IPS-20b (cell line): ENCODE results near the gene RBM15B.
A peak's percentile ranks its signal among the peaks of the same experiment; 100 is the strongest.
"Not testable (repeated sequence)": the region's sequence is repeated elsewhere in the genome, so short reads cannot be mapped to it uniquely, and the experiment has no call there.

ENCODE experiments used
- H3K27ac ChIP-seq: one replicate; pipeline ENCODE4 v1.5.1; 2013; ENCODE audit warnings: low read length
- H3K27me3 ChIP-seq: 2 replicates; pipeline ENCODE4 v1.6.1; 2013; ENCODE audit warnings: mild to moderate bottlenecking, low read length, inconsistent platforms; ENCODE audit not compliant: insufficient read depth
- H3K36me3 ChIP-seq: 2 replicates; pipeline ENCODE4 v1.6.1; 2013; ENCODE audit warnings: low read depth, mild to moderate bottlenecking, inconsistent platforms, low read length, moderate library complexity; ENCODE audit not compliant: insufficient read depth
- H3K4me1 ChIP-seq: 2 replicates; pipeline ENCODE4 v1.6.1; 2013; ENCODE audit warnings: mild to moderate bottlenecking, control low read depth, inconsistent platforms, low read length, moderate library complexity; ENCODE audit not compliant: insufficient read depth
- H3K4me3 ChIP-seq: 2 replicates; pipeline ENCODE4 v1.5.1; 2013; ENCODE audit warnings: mild to moderate bottlenecking, low read length, inconsistent platforms
- H3K9ac ChIP-seq: 2 replicates; pipeline ENCODE4 v1.6.1; 2013; ENCODE audit warnings: low read depth, mild to moderate bottlenecking, inconsistent platforms, low read length, moderate library complexity
- H3K9me3 ChIP-seq: 2 replicates; pipeline ENCODE4 v1.6.1; 2013; ENCODE audit warnings: mild to moderate bottlenecking, low read depth, low read length, inconsistent platforms; ENCODE audit not compliant: insufficient read depth

The RBM15B gene

GRCh38 chr3:51387281-51387680 lies 3.8 kb upstream of the RBM15B start:
- H3K27ac ChIP-seq, H3K9ac ChIP-seq, H3K9me3 ChIP-seq, H3K27me3 ChIP-seq: not testable (repeated sequence)
- H3K36me3 ChIP-seq: peaks cover 47% of the 10 kb centered on the region
- peaks cover 23% of the 10 kb centered on the region for H3K4me1 ChIP-seq
- H3K4me3 ChIP-seq: 0 out of 2 replicates have a peak overlapping the region, but pooled peaks have one; percentile 21

DNA sequence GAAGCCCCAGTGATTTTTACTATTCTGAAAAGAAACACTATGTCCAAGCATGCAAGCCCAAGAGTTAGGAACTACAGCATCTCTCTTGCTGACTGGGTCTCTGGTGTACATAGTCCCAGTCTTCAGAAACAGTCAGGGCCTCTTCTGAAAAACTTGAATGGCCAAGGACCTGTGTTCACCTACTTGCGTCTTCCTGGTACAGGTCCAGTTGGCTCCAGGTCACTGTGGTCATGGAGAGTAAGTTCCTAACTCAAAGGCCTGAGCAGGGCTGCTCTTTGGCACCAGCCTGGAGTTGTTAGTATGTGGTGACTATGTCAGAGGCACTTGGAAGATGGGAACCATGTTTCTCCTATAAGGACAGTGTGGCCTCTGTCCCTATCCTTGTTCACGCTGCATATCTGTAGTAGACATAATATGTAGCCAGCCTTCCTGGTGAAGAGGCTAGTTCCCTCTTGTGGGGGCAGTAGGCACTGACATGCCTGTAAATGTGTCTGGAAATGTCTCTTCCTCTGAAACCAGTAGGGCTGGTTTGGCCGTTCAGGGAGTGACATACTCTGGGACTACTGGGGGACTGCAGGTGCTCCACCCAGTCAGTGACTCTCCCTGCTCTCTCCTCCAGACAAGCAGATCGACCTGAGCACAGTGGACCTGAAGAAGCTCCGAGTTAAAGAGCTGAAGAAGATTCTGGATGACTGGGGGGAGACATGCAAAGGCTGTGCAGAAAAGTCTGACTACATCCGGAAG lies 2.6 kb upstream of the RBM15B start:
- Histone ChIP-seq H3K9ac (no peak overlapping the region), H3K27ac (no peak overlapping the region), H3K36me3 (peaks cover 58% of the 10 kb centered on the region), H3K4me1 (peaks cover 19% of the 10 kb centered on the region), H3K9me3 (no peaks in the 10 kb centered on the region), H3K27me3 (no peaks in the 10 kb centered on the region), H3K4me3 (no peak overlapping the region)

DNA sequence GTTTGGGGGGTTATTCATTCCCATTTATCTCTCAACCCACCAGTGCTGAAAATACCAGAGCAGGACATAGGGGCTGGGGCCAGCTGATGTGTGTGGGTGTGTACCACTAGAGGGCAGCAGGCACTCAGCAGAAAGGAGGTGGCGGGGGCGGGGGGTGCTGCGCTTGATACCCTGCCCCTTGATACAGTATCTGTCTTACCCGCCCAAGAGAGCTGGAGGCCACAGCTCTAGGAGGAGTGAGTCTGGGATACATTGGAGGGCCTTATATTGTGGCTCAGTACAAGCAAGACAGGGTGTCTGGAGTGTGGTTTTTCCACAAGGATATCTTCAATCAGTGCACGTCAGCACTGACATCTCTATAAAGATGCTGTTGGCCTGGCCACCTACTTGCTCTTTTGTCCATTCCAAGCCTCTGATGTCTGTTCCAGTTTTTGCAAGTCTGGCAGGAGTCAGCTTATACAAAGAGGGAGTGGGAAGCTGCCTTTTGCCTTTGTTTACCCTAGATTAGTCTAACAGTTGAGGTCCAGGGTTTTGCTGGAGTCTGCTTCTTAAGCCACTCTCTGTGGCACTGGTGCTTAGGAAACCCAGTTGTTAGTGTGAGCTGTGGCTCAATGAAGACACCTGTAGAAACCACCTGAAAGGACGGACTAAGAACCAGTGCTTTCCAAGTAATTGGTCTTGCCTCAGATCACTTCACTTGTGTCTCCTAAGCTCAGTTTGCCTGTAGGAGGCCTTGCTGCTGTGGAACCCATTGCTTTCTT lies 1.5 kb upstream of the RBM15B start:
- Histone ChIP-seq H3K9me3 (peaks cover 4% of the 10 kb centered on the region; the same call in 1 of the 2 replicates), H3K27ac (no peak overlapping the region), H3K4me3 (no peak overlapping the region), H3K27me3 (no peaks in the 10 kb centered on the region), H3K9ac (no peak overlapping the region), H3K36me3 (peaks cover 70% of the 10 kb centered on the region), H3K4me1 (peaks cover 15% of the 10 kb centered on the region; the same call in 1 of the 2 replicates)

DNA sequence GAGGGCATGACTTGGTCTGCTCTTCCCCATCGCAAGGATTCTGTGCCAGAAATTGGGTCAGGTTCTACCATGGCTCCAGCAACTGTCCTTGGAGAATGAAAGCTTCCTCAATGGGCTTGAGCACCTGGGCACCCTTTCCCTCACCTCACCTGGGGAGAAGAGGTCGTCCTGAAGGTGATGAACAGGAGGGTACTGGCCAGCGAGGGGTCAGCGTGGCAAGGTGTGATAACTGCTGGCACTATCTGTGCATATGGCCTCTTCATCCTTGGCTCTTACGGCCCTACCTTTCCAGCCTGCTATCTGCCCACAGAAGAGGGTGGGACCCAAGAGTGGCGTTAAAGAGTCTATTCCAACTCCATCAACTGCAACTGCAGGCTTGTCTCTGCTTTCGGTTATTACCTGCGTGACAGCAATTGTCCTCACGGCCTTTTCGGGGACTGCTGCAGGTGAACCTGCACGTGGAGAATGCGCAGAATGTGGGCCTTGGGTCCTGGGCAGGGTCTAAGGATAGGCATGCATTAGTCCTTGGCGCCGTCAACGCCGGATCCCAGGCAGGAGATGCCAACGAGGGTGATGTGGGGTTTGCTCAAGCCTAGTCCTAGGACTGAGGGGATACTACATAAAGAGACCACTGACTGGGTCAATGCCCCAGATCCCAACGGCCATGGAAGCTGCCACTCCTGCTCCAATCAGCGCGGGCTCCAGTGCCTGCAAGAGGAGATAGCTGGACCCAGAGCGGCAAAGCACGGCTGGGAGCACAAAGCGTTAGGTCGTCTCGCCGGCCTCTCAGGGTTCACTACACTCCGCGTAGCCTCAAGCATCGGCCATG lies 625 bp upstream of the RBM15B start:
- Histone ChIP-seq H3K9me3 (peaks cover 4% of the 10 kb centered on the region; the same call in 1 of the 2 replicates), H3K9ac (peak overlapping the region; percentile 73), H3K4me3 (peak overlapping the region; percentile 55), H3K4me1 (peaks cover 15% of the 10 kb centered on the region; the same call in 1 of the 2 replicates), H3K36me3 (peaks cover 78% of the 10 kb centered on the region), H3K27me3 (no peaks in the 10 kb centered on the region), H3K27ac (no peak overlapping the region)

DNA sequence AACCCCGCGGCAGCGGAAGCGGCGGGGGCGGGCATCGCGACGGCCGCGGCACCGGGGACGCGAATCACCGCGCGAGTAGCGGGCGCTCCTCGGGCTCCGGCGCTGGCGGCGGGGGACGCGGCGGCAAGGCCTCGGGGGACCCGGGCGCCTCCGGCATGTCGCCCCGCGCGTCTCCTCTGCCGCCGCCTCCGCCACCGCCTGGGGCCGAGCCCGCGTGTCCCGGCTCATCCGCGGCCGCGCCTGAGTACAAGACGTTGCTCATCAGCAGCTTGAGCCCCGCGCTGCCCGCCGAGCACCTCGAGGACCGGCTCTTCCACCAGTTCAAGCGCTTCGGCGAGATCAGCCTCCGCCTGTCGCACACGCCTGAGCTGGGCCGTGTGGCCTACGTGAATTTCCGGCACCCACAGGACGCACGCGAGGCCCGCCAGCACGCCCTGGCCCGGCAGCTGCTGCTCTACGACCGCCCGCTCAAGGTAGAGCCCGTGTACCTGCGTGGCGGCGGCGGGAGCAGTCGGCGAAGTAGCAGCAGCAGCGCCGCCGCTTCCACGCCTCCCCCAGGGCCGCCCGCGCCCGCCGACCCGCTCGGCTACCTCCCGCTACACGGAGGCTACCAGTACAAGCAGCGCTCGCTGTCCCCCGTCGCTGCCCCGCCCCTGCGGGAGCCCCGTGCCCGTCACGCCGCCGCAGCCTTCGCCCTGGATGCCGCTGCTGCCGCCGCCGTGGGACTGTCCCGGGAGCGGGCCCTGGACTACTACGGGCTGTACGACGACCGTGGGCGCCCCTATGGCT lies 675 bp downstream of the RBM15B start:
- Histone ChIP-seq H3K36me3 (peaks cover 83% of the 10 kb centered on the region), H3K4me3 (peak overlapping the region; percentile 71), H3K9ac (peak overlapping the region; percentile 86), H3K9me3 (peaks cover 4% of the 10 kb centered on the region; the same call in 1 of the 2 replicates), H3K27me3 (no peaks in the 10 kb centered on the region), H3K4me1 (0 out of 2 replicates have a peak, but pooled peaks cover 9% of the 10 kb centered on the region), H3K27ac (no peak overlapping the region)

DNA sequence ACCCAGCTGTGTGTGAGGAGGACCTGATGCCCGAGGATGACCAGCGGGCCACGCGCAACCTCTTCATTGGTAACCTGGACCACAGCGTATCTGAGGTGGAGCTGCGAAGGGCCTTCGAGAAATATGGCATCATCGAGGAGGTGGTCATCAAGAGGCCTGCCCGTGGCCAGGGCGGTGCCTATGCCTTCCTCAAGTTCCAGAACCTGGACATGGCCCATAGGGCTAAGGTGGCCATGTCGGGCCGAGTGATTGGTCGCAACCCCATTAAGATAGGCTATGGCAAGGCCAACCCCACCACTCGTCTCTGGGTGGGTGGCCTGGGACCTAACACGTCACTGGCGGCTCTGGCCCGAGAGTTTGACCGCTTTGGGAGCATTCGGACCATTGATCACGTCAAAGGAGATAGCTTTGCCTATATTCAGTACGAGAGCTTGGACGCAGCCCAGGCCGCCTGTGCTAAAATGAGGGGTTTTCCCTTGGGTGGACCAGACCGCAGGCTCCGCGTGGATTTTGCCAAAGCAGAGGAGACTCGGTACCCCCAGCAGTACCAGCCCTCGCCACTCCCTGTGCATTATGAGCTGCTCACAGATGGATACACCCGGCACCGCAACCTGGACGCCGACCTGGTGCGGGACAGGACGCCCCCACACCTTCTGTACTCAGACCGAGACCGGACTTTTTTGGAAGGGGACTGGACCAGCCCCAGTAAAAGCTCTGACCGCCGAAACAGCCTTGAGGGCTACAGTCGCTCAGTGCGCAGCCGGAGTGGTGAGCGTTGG lies 1.5 kb downstream of the RBM15B start:
- Histone ChIP-seq H3K27me3 (no peaks in the 10 kb centered on the region), H3K4me1 (0 out of 2 replicates have a peak, but pooled peaks cover 9% of the 10 kb centered on the region), H3K9me3 (peaks cover 4% of the 10 kb centered on the region; the same call in 1 of the 2 replicates), H3K36me3 (peaks cover 86% of the 10 kb centered on the region), H3K9ac (peak overlapping the region; percentile 86; the same call in 1 of the 2 replicates), H3K27ac (no peak overlapping the region), H3K4me3 (peak overlapping the region; percentile 71)

- Histone ChIP-seq H3K27ac (no peak overlapping the region), H3K9me3 (peaks cover 4% of the 10 kb centered on the region; the same call in 1 of the 2 replicates), H3K4me3 (peak overlapping the region; percentile 71; the same call in 1 of the 2 replicates), H3K4me1 (0 out of 2 replicates have a peak, but pooled peaks cover 9% of the 10 kb centered on the region), H3K9ac (no peak overlapping the region), H3K27me3 (no peaks in the 10 kb centered on the region), H3K36me3 (peaks cover 86% of the 10 kb centered on the region)
These were observed 2.0 kb downstream of the RBM15B start for GRCh38 chr3:51393134-51393495.

GRCh38 chr3:51393564-51393963 lies 2.5 kb downstream of the RBM15B start:
- Histone ChIP-seq H3K36me3 (peaks cover 86% of the 10 kb centered on the region), H3K4me3 (0 out of 2 replicates have a peak overlapping the region, but pooled peaks have one; percentile 42), H3K27me3 (no peaks in the 10 kb centered on the region), H3K4me1 (0 out of 2 replicates have a peak, but pooled peaks cover 9% of the 10 kb centered on the region), H3K27ac (no peak overlapping the region), H3K9ac (no peak overlapping the region), H3K9me3 (peaks cover 4% of the 10 kb centered on the region; the same call in 1 of the 2 replicates)

GRCh38 chr3:51394541-51394940 lies 3.5 kb downstream of the RBM15B start:
- H3K4me3 ChIP-seq: peak overlapping the region; percentile 42; the same call in 1 of the 2 replicates
- H3K27ac ChIP-seq: no peak overlapping the region
- peaks cover 86% of the 10 kb centered on the region for H3K36me3 ChIP-seq
- H3K4me1 ChIP-seq: 0 out of 2 replicates have a peak, but pooled peaks cover 9% of the 10 kb centered on the region
- H3K9ac ChIP-seq: no peak overlapping the region
- peaks cover 4% of the 10 kb centered on the region; the same call in 1 of the 2 replicates for H3K9me3 ChIP-seq
- H3K27me3 ChIP-seq: no peaks in the 10 kb centered on the region
